ENCODE data around the gene FHIT.
"Not testable (repeated sequence)": the region's sequence is repeated elsewhere in the genome, so short reads cannot be mapped to it uniquely, and the experiment has no call there.

Gene FHIT

DNA sequence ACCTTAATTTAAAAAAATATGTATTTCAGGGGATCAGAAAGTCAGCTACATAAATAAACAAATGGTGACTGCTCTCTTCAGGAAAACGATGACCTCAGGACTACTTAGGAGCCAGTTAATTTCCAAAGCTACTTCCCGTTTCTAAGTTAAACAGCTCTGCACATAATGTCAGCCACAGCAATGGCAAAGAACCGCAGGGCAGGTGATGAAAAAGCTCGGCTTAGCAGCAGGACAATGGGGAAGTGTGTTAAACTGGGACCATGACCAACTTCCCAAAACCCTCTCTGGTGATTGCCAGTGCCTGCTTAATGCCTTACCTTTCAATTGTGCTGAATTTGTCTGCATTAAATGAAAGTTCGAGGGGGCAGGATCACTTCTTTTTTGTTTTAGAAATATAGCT is 258.9 kb downstream of the FHIT start:
- Histone ChIP-seq H3K4me3 (ENCODE audit: low read depth, low read length) (no peak overlapping the region), H3K36me3 (replicated peaks) (no peaks in the 10 kb centered on the region), H3K27ac (no peak overlapping the region), H3K27me3 (replicated peaks) (no peaks in the 10 kb centered on the region)
- in situ Hi-C loops (cut with HindIII; ENCODE audit: low pct_ligation_motif_present, low sequenced_read_pairs), result no loop called here
- no peak for DNase-seq
- TF ChIP-seq, protein P1, sequence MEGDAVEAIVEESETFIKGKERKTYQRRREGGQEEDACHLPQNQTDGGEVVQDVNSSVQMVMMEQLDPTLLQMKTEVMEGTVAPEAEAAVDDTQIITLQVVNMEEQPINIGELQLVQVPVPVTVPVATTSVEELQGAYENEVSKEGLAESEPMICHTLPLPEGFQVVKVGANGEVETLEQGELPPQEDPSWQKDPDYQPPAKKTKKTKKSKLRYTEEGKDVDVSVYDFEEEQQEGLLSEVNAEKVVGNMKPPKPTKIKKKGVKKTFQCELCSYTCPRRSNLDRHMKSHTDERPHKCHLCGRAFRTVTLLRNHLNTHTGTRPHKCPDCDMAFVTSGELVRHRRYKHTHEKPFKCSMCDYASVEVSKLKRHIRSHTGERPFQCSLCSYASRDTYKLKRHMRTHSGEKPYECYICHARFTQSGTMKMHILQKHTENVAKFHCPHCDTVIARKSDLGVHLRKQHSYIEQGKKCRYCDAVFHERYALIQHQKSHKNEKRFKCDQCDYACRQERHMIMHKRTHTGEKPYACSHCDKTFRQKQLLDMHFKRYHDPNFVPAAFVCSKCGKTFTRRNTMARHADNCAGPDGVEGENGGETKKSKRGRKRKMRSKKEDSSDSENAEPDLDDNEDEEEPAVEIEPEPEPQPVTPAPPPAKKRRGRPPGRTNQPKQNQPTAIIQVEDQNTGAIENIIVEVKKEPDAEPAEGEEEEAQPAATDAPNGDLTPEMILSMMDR (IDR thresholded peaks at IDR 0.05; ENCODE audit: low read depth, low read length, missing control alignments), result no peak

GRCh38 chr3:60990442-60990730 is 260.9 kb downstream of the FHIT start:
- in situ Hi-C loops (cut with HindIII; ENCODE audit: low pct_ligation_motif_present, low sequenced_read_pairs), result no loop called here
- Histone ChIP-seq H3K27ac (no peak overlapping the region), H3K36me3 (replicated peaks) (no peaks in the 10 kb centered on the region), H3K27me3 (replicated peaks) (no peaks in the 10 kb centered on the region), H3K4me3 (ENCODE audit: low read depth, low read length) (no peak overlapping the region)
- TF ChIP-seq, protein P1 (IDR thresholded peaks at IDR 0.05; ENCODE audit: low read depth, low read length, missing control alignments), result no peak
- no peak for DNase-seq

GRCh38 chr3:60989626-60990441 is 261.4 kb downstream of the FHIT start:
- no peaks in the 10 kb centered on the region for H3K36me3 ChIP-seq (replicated peaks)
- TF ChIP-seq, protein P1 (IDR thresholded peaks at IDR 0.05; ENCODE audit: low read depth, low read length, missing control alignments), result no peak
- DNase-seq, result no peak
- no peak overlapping the region for H3K4me3 ChIP-seq (ENCODE audit: low read depth, low read length)
- in situ Hi-C loops (cut with HindIII; ENCODE audit: low pct_ligation_motif_present, low sequenced_read_pairs), result no loop called here
- H3K27me3 ChIP-seq (replicated peaks), result no peaks in the 10 kb centered on the region
- no peak overlapping the region for H3K27ac ChIP-seq

GRCh38 chr3:60987191-60987590 is 264.1 kb downstream of the FHIT start:
- H3K27ac ChIP-seq; DNase-seq; in situ Hi-C loops (cut with HindIII; ENCODE audit: low pct_ligation_motif_present, low sequenced_read_pairs); H3K36me3 ChIP-seq (replicated peaks); H3K4me3 ChIP-seq (ENCODE audit: low read depth, low read length); H3K27me3 ChIP-seq (replicated peaks): not testable (repeated sequence)

GRCh38 chr3:60986552-60986951 is 264.7 kb downstream of the FHIT start:
- DNase-seq, result no peak
- in situ Hi-C loops (cut with HindIII; ENCODE audit: low pct_ligation_motif_present, low sequenced_read_pairs), result no loop called here
- H3K27me3 ChIP-seq (replicated peaks), result no peaks in the 10 kb centered on the region
- H3K4me3 ChIP-seq (ENCODE audit: low read depth, low read length), result no peak overlapping the region
- TF ChIP-seq, protein P1 (IDR thresholded peaks at IDR 0.05; ENCODE audit: low read depth, low read length, missing control alignments), result no peak
- H3K27ac ChIP-seq, result no peak overlapping the region
- no peaks in the 10 kb centered on the region for H3K36me3 ChIP-seq (replicated peaks)

GRCh38 chr3:60983906-60984305 is 267.3 kb downstream of the FHIT start:
- no peak overlapping the region for H3K27ac ChIP-seq
- no peak overlapping the region for H3K4me3 ChIP-seq (ENCODE audit: low read depth, low read length)
- H3K36me3 ChIP-seq (replicated peaks), result no peaks in the 10 kb centered on the region
- in situ Hi-C loops (cut with HindIII; ENCODE audit: low pct_ligation_motif_present, low sequenced_read_pairs), result no loop called here
- TF ChIP-seq, protein P1 (IDR thresholded peaks at IDR 0.05; ENCODE audit: low read depth, low read length, missing control alignments), result no peak
- H3K27me3 ChIP-seq (replicated peaks), result no peaks in the 10 kb centered on the region
- DNase-seq, result no peak
